Measurements from ENCODE around the gene SLBP.

The SLBP gene

DNA sequence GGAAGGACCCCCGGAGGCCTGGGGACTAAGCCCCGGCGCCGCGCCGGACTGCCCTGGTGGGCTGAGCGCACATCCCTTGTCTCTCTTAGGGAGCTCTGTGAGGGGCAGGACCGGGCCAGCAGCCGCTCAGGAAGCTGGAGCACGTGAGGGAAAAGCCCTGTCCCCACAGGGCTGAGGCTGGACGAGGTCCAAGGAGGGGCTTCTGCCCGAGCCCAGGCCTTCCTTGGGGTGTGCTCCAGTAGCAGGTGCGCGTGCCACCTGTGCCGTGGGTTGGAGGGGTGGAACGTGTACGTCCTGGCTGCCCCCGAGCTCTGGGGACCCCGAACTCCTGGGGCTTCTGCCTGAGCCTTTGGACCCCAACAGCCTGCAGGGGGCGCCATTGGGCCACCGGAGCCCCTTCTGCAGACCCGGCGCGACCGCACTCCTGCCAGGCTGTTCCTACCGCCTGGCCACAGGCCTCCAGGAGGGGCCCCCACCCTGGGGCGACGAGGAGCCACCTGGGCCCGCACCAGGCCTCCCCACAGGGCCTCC is 36.4 kb upstream of the SLBP start:
- TF ChIP-seq, protein P1, sequence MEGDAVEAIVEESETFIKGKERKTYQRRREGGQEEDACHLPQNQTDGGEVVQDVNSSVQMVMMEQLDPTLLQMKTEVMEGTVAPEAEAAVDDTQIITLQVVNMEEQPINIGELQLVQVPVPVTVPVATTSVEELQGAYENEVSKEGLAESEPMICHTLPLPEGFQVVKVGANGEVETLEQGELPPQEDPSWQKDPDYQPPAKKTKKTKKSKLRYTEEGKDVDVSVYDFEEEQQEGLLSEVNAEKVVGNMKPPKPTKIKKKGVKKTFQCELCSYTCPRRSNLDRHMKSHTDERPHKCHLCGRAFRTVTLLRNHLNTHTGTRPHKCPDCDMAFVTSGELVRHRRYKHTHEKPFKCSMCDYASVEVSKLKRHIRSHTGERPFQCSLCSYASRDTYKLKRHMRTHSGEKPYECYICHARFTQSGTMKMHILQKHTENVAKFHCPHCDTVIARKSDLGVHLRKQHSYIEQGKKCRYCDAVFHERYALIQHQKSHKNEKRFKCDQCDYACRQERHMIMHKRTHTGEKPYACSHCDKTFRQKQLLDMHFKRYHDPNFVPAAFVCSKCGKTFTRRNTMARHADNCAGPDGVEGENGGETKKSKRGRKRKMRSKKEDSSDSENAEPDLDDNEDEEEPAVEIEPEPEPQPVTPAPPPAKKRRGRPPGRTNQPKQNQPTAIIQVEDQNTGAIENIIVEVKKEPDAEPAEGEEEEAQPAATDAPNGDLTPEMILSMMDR (IDR thresholded peaks at IDR 0.05; ENCODE audit: borderline replicate concordance, insufficient read depth, low read depth, low read length): peak; percentile 92
- H3K4me3 ChIP-seq (ENCODE audit: low read depth, low read length): no peak overlapping the region

DNA sequence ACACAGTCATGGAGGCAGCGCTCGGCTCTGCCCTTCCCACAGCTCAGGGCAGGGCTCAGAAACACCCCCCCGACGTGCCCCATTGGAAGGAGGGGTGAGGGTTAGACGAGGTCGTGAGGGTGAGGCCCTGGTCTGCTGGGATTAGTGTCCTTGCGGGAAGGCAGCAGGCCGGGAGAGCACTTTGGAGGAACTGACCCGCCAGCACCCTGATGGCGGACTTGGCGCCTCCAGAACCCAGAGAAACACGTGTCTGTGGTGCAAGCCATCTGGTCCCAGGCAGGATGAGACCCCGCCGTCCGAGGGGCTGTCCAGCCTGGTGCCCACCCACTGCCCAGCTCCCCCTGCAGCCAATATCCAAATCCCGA is 35.5 kb upstream of the SLBP start:
- TF ChIP-seq, protein P1 (IDR thresholded peaks at IDR 0.05; ENCODE audit: borderline replicate concordance, insufficient read depth, low read depth, low read length): no peak
- no peak overlapping the region for H3K4me3 ChIP-seq (ENCODE audit: low read depth, low read length)

DNA sequence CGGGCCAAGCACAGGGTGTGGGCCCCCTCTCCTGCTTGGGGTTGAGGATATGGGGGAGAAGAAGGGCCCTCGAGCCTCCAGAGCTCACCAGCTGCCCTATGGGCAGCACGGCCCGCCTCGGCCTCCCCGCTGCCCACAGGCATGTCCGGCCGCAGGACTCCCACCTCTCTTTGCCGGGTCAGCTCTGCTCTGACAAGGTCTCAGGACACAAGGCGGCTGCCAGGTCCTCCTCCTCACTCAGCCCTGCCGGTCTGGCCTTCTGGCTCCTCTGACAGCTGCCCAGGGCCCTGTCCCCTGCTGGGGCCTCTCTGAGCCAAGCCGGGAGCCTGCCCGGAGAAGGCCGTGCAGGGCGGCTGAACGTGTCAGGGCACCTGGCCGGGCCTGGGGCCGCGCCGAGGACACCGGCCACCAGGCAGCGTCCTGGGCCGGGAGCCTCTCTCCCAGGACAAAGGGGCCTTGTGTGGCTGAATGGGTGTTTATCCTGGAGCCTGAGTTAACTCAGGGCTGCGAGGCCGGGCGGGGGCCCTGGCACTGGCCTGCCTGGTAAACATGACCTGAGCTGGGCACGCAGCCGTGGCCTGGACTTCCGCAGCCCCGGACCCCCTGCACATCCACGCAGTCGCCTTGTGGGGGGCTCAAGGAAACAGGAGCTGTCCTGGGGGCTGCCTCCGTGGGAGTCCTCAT is 34.9 kb upstream of the SLBP start:
- H3K4me3 ChIP-seq (ENCODE audit: low read depth, low read length): no peak overlapping the region
- TF ChIP-seq, protein P1 (IDR thresholded peaks at IDR 0.05; ENCODE audit: borderline replicate concordance, insufficient read depth, low read depth, low read length): no peak

DNA sequence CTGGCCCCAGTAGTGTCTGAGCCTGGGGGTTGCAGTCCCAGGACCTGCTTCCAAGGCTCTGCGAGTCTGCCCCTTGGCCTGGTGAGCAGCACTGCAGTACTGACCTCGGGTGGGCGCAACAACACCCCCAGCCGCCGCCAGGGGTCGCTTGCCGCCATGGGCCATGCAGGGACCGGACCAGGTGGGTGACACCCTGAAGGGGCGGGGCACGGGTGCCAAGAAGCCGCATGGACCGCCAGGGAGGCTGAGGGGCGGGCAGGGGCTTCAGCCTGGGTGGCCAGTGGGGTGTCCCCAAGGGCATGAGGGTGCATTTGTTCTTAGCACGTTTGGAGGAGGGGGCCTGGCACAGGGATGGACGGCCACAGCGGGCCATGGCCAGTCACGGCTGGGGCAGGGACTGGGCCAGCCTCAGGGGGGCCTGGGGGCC is 34.2 kb upstream of the SLBP start:
- TF ChIP-seq, protein P1 (IDR thresholded peaks at IDR 0.05; ENCODE audit: borderline replicate concordance, insufficient read depth, low read depth, low read length): peak; percentile 90
- no peak overlapping the region for H3K4me3 ChIP-seq (ENCODE audit: low read depth, low read length)

DNA sequence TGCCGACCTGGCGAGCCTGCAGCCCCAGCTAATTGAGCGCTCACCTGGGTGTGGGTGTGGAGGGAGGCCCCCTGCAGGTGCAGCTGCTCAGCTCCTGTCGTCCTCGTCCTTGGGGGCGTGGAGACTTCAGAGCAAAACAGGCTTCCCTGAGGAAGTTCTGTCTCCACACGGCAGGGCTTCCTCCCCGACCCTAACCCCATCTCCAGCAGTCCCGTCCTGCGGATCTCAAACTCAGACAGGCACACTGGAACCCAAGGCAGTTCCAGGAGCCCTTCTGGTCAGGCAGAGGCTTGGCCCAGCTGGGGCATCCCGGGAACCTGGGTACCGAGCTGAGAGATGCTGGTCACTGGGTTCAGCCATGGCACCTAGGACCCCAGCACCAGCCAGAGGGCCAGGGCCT is 33.6 kb upstream of the SLBP start:
- TF ChIP-seq, protein P1 (IDR thresholded peaks at IDR 0.05; ENCODE audit: borderline replicate concordance, insufficient read depth, low read depth, low read length): no peak
- H3K4me3 ChIP-seq (ENCODE audit: low read depth, low read length): no peak overlapping the region

DNA sequence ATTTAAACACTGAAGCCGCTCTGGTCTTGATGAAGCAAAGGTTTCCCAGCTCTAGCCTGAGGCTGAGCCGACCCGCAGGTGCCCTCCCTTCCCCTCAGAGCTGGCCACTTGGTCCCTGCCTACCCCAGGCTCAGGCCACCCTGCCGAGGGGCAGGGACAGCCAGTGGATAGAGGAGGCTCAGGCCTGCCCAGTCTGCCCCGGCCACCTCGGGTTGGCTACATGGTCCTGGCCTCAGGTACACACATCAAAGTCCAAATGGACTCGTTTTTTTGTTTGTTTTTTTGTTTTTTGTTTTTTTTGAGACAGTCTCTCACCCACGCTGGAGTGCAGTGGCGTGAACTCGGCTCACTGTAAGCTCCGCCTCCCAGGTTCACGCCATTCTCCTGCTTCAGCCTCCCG is 33.0 kb upstream of the SLBP start:
- TF ChIP-seq, protein P1 (IDR thresholded peaks at IDR 0.05; ENCODE audit: borderline replicate concordance, insufficient read depth, low read depth, low read length): no peak
- no peak overlapping the region for H3K4me3 ChIP-seq (ENCODE audit: low read depth, low read length)

DNA sequence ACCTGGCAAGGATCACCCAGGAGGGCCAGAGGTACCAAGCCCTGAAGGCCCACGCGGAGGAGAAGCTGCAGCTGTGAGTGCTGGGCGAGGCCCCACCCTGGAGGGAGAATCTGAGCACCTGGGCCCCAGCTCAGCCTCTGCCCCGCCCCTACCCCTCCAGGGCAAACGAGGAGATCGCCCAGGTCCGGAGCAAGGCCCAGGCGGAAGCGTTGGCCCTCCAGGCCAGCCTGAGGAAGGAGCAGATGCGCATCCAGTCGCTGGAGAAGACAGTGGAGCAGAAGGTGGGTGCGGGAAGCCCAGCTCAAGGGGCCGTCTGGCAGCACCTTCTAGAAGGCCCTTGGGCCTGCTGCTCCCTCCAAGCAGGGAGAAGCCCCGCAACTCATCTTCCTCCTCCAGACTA is 32.4 kb upstream of the SLBP start:
- H3K4me3 ChIP-seq (ENCODE audit: low read depth, low read length): no peak overlapping the region
- TF ChIP-seq, protein P1 (IDR thresholded peaks at IDR 0.05; ENCODE audit: borderline replicate concordance, insufficient read depth, low read depth, low read length): no peak

All from GM12875 (cell line).